LoVo (cell line): ENCODE data around the gene OR2T10.
"Not testable (repeated sequence)": the region's sequence is repeated elsewhere in the genome, so short reads cannot be mapped to it uniquely, and the experiment has no call there.

Experiments used
- DNase-seq: peaks from one replicate; pipeline ENCODE4 v3.0.0-alpha.2; 2016; ENCODE audit warnings: low spot score

Gene OR2T10, protein sequence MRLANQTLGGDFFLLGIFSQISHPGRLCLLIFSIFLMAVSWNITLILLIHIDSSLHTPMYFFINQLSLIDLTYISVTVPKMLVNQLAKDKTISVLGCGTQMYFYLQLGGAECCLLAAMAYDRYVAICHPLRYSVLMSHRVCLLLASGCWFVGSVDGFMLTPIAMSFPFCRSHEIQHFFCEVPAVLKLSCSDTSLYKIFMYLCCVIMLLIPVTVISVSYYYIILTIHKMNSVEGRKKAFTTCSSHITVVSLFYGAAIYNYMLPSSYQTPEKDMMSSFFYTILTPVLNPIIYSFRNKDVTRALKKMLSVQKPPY

DNA sequence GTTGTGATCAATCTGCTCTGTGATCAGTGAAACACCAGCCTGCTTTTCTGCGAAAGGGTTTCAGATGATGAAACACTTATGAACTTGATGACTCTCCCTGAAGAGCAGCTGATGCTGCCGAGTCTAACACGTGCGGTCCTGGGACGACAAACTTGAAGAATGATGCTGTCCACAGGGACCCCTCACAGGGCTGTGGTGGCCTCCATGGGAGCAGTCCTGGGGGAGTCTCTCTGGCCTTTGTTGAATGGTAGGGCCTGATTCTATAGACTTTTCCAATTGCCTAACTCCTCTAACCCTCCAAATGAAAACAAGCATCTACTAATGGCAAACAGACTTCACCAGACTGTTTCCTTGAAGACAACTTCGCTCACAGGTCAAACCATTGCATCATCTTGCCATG lies at the start of gene OR2T10:
TSS of gene OR2T10 (minus strand) at position 112 of the 400 bp plus-strand sequence. CDS start 3,932 bp downstream, outside the sequence.
- no peak for DNase-seq

- not testable (repeated sequence) for DNase-seq
These were observed 47.7 kb upstream of the OR2T10 start, which contains the start of gene OR2T35 for GRCh38 chr1:248645178-248645577. TSS of gene OR2T35 (minus strand) at chr1:248645278. CDS start at chr1:248639258, 6,020 bp downstream.

DNA sequence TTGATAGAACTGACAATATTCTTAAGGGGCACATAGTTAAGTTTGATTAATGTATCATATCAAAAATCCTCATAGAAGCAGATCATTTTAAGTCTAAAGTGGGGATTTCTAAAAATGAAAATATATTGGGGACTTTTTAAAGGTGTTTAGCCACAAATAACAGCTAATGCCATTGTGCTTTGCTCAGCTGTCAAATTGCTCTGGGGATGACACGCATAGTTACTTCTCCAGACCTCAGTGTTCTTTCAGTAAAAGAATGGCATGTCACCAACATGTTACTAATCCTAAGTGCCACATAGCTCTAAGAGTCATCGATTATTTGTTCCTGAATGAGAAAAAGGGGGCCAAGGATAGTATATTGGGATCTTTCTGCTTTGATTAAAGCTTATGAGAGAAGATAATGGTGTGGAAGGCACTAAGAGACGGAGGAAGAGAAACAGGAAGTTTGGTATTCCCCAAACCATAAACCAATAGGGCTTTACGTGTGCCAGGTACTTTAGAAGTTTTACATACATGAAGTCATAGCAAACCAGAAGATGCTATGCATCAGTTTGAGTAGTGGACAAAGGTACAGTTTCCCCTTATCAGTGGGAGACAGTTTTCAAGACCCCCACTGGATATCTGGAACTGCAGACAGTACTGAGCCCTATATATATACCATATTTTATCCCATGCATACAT lies 45.6 kb upstream of the OR2T10 start:
- not testable (repeated sequence) for DNase-seq

DNA sequence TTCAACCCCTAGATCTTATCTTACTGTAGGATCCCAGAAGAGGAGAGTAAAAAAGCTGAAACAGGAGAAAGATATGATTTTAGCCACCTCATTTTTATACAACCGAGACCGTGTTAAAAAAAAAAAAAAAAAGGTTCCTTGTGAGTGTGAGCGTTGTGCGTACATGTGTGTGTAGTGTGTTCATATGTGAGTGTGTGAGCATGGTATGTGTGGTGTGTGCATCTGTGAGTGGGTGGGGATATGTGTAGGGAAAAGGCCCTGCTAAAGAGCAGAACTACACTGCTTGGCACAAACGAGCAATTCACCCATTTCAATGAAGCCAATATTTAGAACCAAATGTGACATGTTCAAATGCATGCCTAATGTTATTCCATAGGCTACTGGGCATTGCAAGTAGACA lies 44.1 kb upstream of the OR2T10 start:
- DNase-seq, result not testable (repeated sequence)

DNA sequence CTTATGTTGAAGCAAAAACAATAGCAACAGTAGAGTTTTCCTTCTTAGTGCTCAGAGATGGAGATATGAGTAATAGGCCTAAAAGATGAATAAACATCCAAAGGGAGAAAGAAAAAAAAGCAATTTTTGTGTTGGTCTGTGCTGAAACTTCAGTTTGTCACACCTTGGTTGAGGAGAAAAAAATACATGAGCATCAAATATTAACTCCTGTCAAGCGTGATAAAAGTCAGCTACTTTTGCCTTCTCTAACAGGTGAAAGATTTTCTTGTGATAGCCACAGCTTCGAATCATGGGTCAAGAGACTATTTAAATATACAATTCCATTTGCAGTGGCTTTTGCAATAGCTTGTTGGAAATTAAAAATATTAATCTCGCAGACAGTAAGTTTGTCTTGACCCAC lies 43.4 kb upstream of the OR2T10 start:
- not testable (repeated sequence) for DNase-seq

DNA sequence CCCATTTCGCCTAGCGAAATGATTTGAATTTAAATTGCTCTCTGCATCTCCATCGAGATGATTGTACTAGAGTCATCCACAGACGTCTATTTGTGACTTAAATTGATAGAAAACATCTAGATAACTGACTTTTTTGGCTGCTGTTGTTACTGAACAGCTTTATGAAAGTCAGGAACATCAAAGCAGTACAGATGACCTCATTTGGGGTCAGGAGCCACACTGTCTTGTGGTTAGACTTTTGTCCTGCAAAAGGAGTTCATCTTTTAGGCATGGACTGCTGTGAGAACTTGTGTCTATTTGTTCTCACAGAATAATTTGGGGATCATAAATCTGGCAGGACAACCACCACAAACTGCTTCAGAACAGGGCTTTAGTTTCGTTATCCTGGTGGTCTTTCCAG lies 42.2 kb upstream of the OR2T10 start:
- DNase-seq, result not testable (repeated sequence)

GRCh38 chr1:248636612-248637011 lies 39.1 kb upstream of the OR2T10 start:
- DNase-seq, result not testable (repeated sequence)

GRCh38 chr1:248634991-248635390 lies 37.5 kb upstream of the OR2T10 start, which contains the start of gene OR2T11:
TSS of gene OR2T11 (minus strand) at chr1:248635091. CDS start at chr1:248627128, 7,963 bp downstream.
- not testable (repeated sequence) for DNase-seq

DNA sequence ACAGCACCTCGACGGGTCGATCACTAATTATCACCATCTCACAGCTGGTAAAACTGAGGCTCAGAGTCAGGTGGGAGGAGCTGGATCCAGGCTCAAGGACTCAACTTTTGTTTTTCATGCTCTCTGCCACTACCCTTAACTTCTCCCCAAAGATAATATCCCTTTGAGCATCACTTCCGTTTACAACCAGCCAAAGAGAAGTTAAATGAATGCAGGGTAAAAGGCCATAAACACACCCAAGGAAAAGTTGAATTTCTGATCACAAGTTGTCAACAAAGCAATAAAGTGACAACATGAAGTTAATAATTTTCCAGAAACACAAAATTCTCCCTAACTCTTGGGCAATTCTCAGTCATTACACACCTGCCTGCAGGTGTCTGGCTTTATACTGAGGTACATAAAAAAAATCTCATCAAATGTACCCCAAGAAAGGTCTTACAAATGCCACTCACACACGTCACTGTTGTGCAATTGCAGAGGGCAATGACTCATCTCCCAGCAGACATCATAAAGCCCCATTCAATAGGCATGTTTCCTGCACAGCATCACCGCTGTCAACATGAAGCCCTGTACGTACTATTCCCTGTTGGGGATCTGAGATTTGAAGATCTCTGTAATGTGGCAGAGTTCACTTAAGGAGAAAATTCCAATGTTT lies 34.0 kb upstream of the OR2T10 start:
- DNase-seq, result peak; percentile 51

DNA sequence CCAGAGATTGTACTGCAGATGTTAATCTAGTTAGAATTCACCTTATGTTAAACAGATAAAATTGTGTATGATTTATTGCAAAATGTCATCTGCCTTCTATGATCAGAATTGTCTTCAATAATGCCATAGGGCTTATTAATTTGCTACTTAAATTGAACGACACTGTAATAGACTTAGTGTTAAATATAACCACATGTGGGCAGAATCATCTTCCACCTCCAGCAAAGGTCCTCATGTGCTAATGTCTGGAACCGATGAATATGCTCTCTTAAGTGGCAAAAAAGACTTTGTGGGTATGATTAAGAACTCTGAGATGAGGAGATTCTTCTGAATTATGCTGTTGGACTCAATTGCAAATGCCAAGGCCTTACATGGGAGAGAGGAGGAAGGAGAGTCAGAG lies 33.1 kb upstream of the OR2T10 start:
- DNase-seq, result no peak

DNA sequence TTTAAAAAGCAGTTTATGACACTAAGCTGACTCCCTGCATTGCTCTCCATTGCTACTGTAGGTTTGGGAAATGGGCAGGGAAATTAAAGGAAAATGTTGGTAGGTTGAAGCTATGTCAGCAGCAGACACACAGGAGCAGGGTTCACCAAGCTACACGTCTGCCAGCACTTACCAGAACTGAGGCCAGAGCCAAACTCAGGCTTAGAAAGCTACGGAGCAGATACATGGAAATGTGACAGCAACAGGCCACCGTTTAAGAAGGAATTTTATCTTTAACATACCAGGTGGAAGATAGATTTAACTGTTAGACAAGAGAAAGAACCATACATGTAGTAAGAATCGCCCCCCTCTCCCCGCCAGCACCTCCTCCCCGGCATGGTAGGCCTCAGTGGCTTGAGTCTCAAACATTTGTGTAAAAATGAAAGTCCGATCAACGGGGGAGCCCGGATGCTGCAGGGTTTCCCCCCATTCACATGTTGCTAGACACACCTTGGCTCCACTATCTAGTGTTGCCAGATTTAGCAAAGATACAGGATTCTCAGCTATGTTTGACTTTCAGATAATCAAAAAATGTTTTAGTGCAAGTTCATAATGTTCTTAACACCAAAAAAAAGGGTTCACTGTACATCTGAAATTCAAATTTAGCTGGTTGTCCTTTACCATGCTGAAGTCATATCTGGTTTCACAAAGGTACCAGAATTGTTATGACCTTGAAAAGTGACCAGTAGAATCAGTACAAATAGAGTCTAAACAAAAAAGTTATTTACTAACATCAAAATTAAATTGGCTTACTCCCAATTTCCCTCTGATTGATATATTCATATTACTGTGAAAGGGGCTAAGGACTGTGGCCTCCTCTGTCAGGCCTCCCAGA lies 30.7 kb upstream of the OR2T10 start:
- DNase-seq, result no peak

DNA sequence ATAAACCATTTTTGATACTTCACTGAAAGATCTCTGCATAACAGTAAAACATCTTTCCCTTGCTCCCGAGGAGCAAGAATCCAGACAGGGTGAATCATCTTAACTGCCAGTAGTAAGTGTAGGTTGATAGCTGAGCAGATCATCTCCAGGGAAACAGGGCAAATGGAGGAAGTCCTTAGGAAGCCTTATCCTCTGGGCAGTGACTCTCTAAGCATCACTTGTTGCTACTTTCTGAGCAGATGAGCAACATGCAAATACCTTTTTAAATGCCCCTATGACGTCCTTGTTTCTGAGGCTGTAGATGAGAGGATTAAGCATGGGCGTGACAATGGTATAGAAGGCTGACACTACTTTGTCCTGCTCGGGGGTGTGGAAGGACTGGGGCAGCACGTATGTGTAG lies 28.5 kb upstream of the OR2T10 start:
- DNase-seq, result no peak

DNA sequence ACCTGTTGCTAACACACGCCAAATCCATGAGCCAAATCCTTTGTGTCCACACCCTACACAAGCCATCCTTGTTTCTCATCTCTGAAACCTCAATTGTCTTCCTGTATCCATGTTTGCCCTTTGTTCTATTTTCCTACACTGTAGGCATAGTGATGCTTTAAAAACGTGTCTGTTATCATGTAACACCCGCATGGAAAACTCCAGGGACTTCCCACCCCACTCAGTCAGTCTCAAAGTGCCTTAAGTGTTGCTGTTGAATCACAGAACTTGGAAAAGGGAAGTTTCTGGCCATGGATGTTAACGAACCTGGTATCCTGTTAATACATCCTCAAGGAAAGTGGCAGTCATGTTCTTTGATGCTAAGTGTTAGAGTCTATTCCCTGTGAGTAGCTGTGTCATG lies 27.7 kb upstream of the OR2T10 start:
- no peak for DNase-seq

DNA sequence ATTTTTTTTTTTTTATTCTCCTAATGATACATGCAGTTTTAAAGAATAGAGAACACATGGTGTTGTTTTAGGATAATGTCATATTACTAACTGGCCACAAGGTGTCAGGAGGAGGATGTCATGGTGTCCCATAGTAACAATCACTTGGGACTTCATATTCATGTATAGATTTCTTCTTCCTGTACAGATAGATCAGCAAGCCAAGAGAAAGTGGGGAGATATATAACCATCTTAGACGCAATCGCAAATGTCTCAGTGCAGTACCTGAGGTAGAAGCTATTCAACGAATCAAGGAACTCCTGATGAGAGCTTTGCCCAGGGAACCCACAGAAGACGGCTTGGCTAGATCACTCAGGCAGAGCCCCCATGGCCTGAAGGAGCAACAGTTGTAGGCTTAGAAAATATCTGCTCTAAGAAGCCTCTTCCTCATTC lies 25.1 kb upstream of the OR2T10 start:
- DNase-seq, result peak; percentile 41

DNA sequence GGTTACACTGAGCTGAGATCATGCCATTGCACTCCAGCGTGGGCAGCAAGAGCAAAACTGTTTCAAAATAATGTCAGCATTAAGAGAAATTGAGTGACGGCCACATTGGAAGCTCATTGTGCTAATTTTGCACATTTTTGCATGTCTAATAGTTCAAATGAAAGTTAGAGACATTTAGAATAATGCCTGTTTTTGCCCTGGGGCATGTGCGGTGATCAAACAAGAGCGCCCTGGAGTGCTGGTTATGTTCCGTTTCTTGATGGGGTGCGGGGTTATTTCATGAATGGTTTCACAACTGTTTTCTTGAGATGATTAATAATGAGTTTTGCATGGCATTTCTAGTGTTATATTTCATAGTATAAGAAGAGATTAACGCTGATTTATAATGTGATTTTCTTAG lies 24.3 kb upstream of the OR2T10 start:
- DNase-seq, result no peak

- peak; percentile 43 for DNase-seq
These were observed 21.4 kb upstream of the OR2T10 start for GRCh38 chr1:248618878-248619277.

DNA sequence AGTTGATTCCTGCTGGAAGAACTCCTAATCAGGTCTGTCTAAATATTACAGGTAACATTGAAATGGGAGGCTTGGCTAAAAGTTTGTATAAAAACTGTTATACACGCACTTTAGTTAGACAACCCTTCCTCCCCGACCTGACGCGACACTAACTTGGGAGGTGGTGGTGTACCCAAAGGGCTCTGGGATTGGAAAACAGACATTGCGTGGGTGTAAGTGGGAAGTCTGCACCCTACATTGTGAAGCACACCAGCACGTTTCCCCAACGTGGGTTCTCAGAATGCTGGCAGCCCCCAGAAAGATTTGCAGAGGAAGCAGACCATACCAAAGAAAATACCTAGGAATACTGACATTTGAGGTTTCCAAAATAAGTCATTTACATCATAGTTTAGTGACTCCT lies 20.6 kb upstream of the OR2T10 start:
- DNase-seq, result no peak

- no peak for DNase-seq
These were observed 16.2 kb upstream of the OR2T10 start for GRCh38 chr1:248613742-248614141.

DNA sequence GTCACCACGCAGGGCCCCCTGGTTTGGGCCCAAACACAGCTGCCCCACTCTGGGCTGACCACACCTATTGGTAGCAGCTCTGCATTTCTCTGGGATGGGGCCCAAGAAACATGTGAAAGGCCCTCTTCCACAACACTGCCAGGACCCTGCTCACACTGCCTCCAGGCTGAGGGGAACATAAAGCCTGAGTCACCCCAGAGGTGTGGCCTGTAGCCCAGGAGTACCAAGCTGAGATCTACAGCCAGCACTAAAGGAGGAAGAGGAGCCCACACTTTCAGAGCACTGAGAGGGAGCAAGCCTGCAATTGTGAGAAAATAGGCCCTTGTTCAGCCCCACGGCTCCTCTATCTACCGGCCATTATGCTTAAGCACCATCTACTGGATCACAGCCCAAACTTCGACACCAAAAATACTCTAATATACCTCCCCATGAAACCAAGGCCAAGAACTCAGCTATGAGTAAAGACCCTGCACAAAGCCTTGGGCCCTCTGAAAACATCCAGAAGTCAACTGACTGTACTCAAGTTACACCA lies 14.4 kb upstream of the OR2T10 start:
- DNase-seq, result no peak

GRCh38 chr1:248610301-248610700 lies 12.8 kb upstream of the OR2T10 start:
- no peak for DNase-seq

DNA sequence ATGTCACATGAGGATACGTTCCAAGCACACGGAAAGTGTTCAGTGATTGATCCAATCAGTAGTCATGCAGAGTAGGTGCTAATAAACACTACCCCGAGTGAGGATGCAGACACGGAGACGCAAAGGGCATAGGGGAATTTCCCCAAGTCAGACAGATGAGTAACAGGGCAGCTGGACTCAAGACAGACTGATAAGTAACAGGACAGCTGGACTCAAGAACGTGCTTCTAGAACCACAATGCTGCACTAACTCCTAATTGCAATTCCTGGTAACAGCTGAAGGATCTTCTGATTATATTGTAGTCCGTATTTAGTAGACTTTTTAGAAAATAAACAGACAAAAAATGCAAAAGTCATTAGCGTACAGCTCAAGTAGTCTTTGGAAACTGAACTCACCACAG lies 1.9 kb upstream of the OR2T10 start:
- DNase-seq, result no peak

GRCh38 chr1:248596615-248597014 lies 885 bp downstream of the OR2T10 start:
- DNase-seq, result no peak
